Keratinocyte (primary cell): ENCODE results near the gene TPST2. TPM values are rescaled to one million over a fixed set of nuclear protein-coding genes. Genes with fewer than 3 reads are reported as not detected.

Source experiments
- DNase-seq: peaks from one replicate; pipeline ENCODE4 v3.0.0-alpha.2; 2011; ENCODE audit warnings: low read depth, missing footprints, low spot score
- FAIRE-seq: peaks from 2 replicates; lab custom pipeline; 2011; peaks lifted over from hg19 to GRCh38; lab: Jason Lieb, UNC
- H2AFZ ChIP-seq: 2 replicates; pipeline ENCODE4 v1.6.0; 2012; ENCODE audit warnings: low read length, control low read depth, inconsistent platforms; ENCODE audit not compliant: control insufficient read depth
- H3K27ac ChIP-seq: 2 replicates; pipeline ENCODE4 v1.5.1; 2011; ENCODE audit warnings: low read length; ENCODE audit not compliant: control insufficient read depth, insufficient read depth
- H3K27me3 ChIP-seq: 3 replicates; pipeline ENCODE4 v1.6.0; 2011; ENCODE audit warnings: low read length; ENCODE audit not compliant: control insufficient read depth, insufficient read depth; ENCODE audit errors: extremely low read depth
- H3K36me3 ChIP-seq, 2 experiments: 2 replicates in 1 of 2; 3 replicates in 1 of 2; pipeline ENCODE4 v1.5.1; 2011; ENCODE audit warnings: low read length in 2 of 2, mild to moderate bottlenecking in 1 of 2; ENCODE audit not compliant: control insufficient read depth in 2 of 2, insufficient read depth in 2 of 2; ENCODE audit errors: extremely low read depth in 1 of 2
- H3K4me1 ChIP-seq: 3 replicates; pipeline ENCODE4 v1.5.1; 2011; ENCODE audit warnings: low read length; ENCODE audit not compliant: control insufficient read depth, insufficient read depth; ENCODE audit errors: extremely low read depth
- H3K4me2 ChIP-seq: 3 replicates; pipeline ENCODE4 v1.6.0; 2011; ENCODE audit warnings: low read depth, low read length; ENCODE audit not compliant: control insufficient read depth, insufficient read depth; ENCODE audit errors: extremely low read depth
- H3K4me3 ChIP-seq, 3 experiments: fragments of 200-600 bp in 1 of 3; sonication (generic) in 1 of 3; 2 replicates in 2 of 3; 3 replicates in 1 of 3; pipeline ENCODE4 v1.5.1; 2011 to 2016; ENCODE audit warnings: low read length in 3 of 3, mild to moderate bottlenecking in 3 of 3, control low read depth in 2 of 3, inconsistent platforms in 1 of 3, low read depth in 1 of 3, mixed read lengths in 1 of 3, mixed run types in 1 of 3, moderate library complexity in 1 of 3; ENCODE audit not compliant: control insufficient read depth in 2 of 3, insufficient read depth in 2 of 3; ENCODE audit errors: extremely low read depth in 1 of 3
- H3K79me2 ChIP-seq: 2 replicates; pipeline ENCODE4 v1.6.0; 2012; ENCODE audit warnings: low read length; ENCODE audit not compliant: control insufficient read depth, insufficient read depth
- H3K9ac ChIP-seq: 3 replicates; pipeline ENCODE4 v1.6.0; 2011; ENCODE audit warnings: low read length; ENCODE audit not compliant: control insufficient read depth, insufficient read depth; ENCODE audit errors: extremely low read depth
- H3K9me1 ChIP-seq: 3 replicates; pipeline ENCODE4 v1.6.0; 2011; ENCODE audit warnings: low read length; ENCODE audit not compliant: control insufficient read depth, insufficient read depth; ENCODE audit errors: extremely low read depth
- H3K9me3 ChIP-seq: 2 replicates; pipeline ENCODE4 v1.5.1; 2012; ENCODE audit warnings: low read depth, low read length; ENCODE audit not compliant: control insufficient read depth
- H4K20me1 ChIP-seq: 3 replicates; pipeline ENCODE4 v1.6.0; 2011; ENCODE audit warnings: low read length; ENCODE audit not compliant: control insufficient read depth, insufficient read depth; ENCODE audit errors: extremely low read depth
- EZH2 ChIP-seq: IDR thresholded peaks from one replicate; pipeline ENCODE4 v1.6.1; 2012; ENCODE audit warnings: inconsistent platforms, mild to moderate bottlenecking, low read length, moderate library complexity
- dilution Hi-C: fragments of 300-500 bp; cut with MboI; formaldehyde crosslinking; loops from one replicate; pipeline ENCODE4 v1.7.0; 2020; ENCODE audit warnings: low sequenced_read_pairs; ENCODE audit not compliant: extremely low pct_ligation_motif_present
- polyA plus RNA-seq, 5 experiments: library from polyadenylated mRNA; depleted of rRNA in 3 of 5; stranded (reverse) in 3 of 5; stranded (forward) in 1 of 5; unstranded in 1 of 5; fragments of >200 nt; gene quantifications; 1 replicate in 1 of 5; 2 replicates in 3 of 5; 3 replicates in 1 of 5; pipeline versions ENCODE4 v1.2.1 to v1.2.3, GENCODE V29; 2011 to 2012; ENCODE audit warnings: missing spikeins in 2 of 5, low read depth in 1 of 5, low replicate concordance in 1 of 5
- TF ChIP-seq, protein P1 (sequence below), 3 experiments: IDR thresholded peaks in 1 of 3; conservative IDR thresholded peaks in 1 of 3; optimal IDR thresholded peaks in 1 of 3; 2 replicates in 2 of 3; 3 replicates in 1 of 3; pipeline versions ENCODE3 to v1.5.1; 2011; ENCODE audit warnings: low read length in 3 of 3, mild to moderate bottlenecking in 3 of 3, moderate library complexity in 2 of 3, control low read depth in 1 of 3, inconsistent platforms in 1 of 3; ENCODE audit not compliant: insufficient read depth in 2 of 3; ENCODE audit errors: extremely low read depth in 1 of 3

The TPST2 gene
- polyA plus RNA-seq, 1 donor (not counting 4 experiments of a cell fraction or from before 2014, with no cell fraction given), result 22.4 TPM

DNA sequence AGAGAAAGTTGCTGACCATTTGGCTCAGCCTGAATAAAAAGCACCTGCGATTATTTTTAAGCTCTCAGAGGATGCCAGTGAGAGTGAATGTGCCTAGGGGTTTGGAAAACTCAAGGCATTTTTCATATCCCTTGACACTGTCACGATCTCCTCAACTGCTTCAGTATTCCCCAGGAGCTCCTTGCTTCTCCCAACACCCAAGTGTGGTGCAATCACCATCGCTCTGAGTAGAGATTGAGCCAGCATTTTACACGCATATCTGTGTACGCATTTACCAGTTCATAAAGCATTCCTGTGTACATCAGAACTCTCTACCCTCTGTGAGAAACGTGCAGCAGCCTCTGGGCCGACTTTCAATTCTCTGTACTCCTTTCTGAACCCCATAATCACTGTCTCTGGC lies 104.9 kb downstream of the TPST2 start:
- Histone ChIP-seq H4K20me1 (no peaks in the 10 kb centered on the region), H3K4me3 (peak overlapping the region in 2 of 3 experiments; percentile 97 to 98), H3K4me1 (peaks cover 42% of the 10 kb centered on the region), H3K4me2 (peak overlapping the region; percentile 94), H3K79me2 (peaks cover 34% of the 10 kb centered on the region), H3K9me1 (no peaks in the 10 kb centered on the region), H3K36me3 (peaks cover 7 to 21% of the 10 kb centered on the region in 2 experiments), H2AFZ (no peak overlapping the region), H3K9ac (peak overlapping the region; percentile 94), H3K9me3 (no peaks in the 10 kb centered on the region), H3K27ac (peak overlapping the region; percentile 89), H3K27me3 (no peaks in the 10 kb centered on the region)
- TF ChIP-seq, protein P1, sequence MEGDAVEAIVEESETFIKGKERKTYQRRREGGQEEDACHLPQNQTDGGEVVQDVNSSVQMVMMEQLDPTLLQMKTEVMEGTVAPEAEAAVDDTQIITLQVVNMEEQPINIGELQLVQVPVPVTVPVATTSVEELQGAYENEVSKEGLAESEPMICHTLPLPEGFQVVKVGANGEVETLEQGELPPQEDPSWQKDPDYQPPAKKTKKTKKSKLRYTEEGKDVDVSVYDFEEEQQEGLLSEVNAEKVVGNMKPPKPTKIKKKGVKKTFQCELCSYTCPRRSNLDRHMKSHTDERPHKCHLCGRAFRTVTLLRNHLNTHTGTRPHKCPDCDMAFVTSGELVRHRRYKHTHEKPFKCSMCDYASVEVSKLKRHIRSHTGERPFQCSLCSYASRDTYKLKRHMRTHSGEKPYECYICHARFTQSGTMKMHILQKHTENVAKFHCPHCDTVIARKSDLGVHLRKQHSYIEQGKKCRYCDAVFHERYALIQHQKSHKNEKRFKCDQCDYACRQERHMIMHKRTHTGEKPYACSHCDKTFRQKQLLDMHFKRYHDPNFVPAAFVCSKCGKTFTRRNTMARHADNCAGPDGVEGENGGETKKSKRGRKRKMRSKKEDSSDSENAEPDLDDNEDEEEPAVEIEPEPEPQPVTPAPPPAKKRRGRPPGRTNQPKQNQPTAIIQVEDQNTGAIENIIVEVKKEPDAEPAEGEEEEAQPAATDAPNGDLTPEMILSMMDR (optimal IDR thresholded peaks at IDR 0.05 in 1 of 3, IDR thresholded peaks at IDR 0.05 in 1 of 3, conservative IDR thresholded peaks at IDR 0.05 in 1 of 3; ENCODE audit: extremely low read depth in 1 of 3, insufficient read depth in 2 of 3, low read length in 3 of 3), result no peak
- no peak for TF ChIP-seq EZH2
- no peak for DNase-seq
- no peak for FAIRE-seq
- dilution Hi-C loops, result no loop called here

DNA sequence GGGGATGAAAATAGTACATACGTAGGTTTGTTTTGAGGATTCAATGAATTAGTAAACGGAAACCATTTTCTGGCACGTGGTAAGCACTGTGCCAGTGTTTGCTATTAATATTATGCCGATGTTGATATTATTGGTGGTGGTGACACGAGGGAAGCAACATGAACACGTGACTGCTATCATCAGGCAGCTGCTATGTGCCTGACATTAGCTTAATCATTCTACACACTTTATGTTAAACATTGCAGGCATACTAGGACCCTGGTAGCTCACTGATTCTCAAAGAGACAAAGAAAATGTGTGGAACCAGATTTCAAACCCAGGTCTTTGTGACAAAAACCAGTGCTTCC lies 105.6 kb downstream of the TPST2 start:
- Histone ChIP-seq H3K4me1 (peaks cover 49% of the 10 kb centered on the region), H4K20me1 (no peaks in the 10 kb centered on the region), H3K9me1 (no peaks in the 10 kb centered on the region), H3K9me3 (no peaks in the 10 kb centered on the region), H3K79me2 (peaks cover 36% of the 10 kb centered on the region), H2AFZ (peak overlapping the region; percentile 87), H3K4me3 (peak overlapping the region; percentile 79 to 98 (median 97)), H3K27ac (peak overlapping the region; percentile 89), H3K36me3 (peaks cover 7 to 18% of the 10 kb centered on the region in 2 experiments), H3K27me3 (no peaks in the 10 kb centered on the region), H3K4me2 (peak overlapping the region; percentile 94), H3K9ac (peak overlapping the region; percentile 94)
- dilution Hi-C loops, result no loop called here
- TF ChIP-seq, protein P1 (optimal IDR thresholded peaks at IDR 0.05 in 1 of 3, IDR thresholded peaks at IDR 0.05 in 1 of 3, conservative IDR thresholded peaks at IDR 0.05 in 1 of 3; ENCODE audit: extremely low read depth in 1 of 3, insufficient read depth in 2 of 3, low read length in 3 of 3), result no peak
- TF ChIP-seq EZH2, result no peak
- FAIRE-seq (no peak), DNase-seq (no peak)
